H1 (cell line): Measurements from ENCODE around the gene RERG. TPM values are rescaled to one million over a fixed set of nuclear protein-coding genes. Genes with fewer than 3 reads are reported as not detected.

Experiments
- CTCF ChIA-PET: fragments of 300-600 bp; sonication (Branson Sonifier 250); formaldehyde crosslinking; loops from one replicate; lab custom pipeline; 2021; ENCODE audit not compliant: partially characterized antibody; lab: Charles Lee
- POLR2A ChIA-PET: fragments of 300-600 bp; sonication (Branson Sonifier 250); formaldehyde crosslinking; loops from one replicate; lab custom pipeline; 2021; ENCODE audit warnings: inconsistent platforms; ENCODE audit not compliant: partially characterized antibody; lab: Charles Lee
- DNase-seq, 2 experiments: peaks; one replicate each; pipeline versions ENCODE4 v3.0.0 to v3.0.0-alpha.2; 2010 to 2022; ENCODE audit warnings: low spot score in 2 of 2, low read depth in 1 of 2, mixed read lengths in 1 of 2
- FAIRE-seq: peaks from 2 replicates; lab custom pipeline; 2011; peaks lifted over from hg19 to GRCh38; lab: Jason Lieb, UNC
- H2AFZ ChIP-seq: 2 replicates; pipeline ENCODE4 v1.8.1; 2012; ENCODE audit warnings: low read length, inconsistent platforms
- H2AK5ac ChIP-seq: 2 replicates; pipeline ENCODE4 v1.6.1; 2013; ENCODE audit warnings: low read depth, low read length
- H2BK120ac ChIP-seq: replicated peaks from 2 replicates; pipeline ENCODE3; 2013; ENCODE audit warnings: low read depth, low read length, inconsistent platforms
- H2BK12ac ChIP-seq: 2 replicates; pipeline ENCODE4 v1.6.1; 2013; ENCODE audit warnings: low read depth, low read length
- H2BK15ac ChIP-seq: 2 replicates; pipeline ENCODE4 v1.6.1; 2013; ENCODE audit warnings: low read length
- H2BK20ac ChIP-seq: 2 replicates; pipeline ENCODE4 v1.6.1; 2013; ENCODE audit warnings: low read length
- H2BK5ac ChIP-seq: 2 replicates; pipeline ENCODE4 v1.6.1; 2013; ENCODE audit warnings: low read depth, low read length
- H3K14ac ChIP-seq: 2 replicates; pipeline ENCODE4 v1.6.1; 2013; ENCODE audit warnings: inconsistent platforms; ENCODE audit not compliant: insufficient read length
- H3K18ac ChIP-seq: 2 replicates; pipeline ENCODE4 v1.6.1; 2013; ENCODE audit warnings: low read length; ENCODE audit errors: extremely low read depth
- H3K23ac ChIP-seq: 2 replicates; pipeline ENCODE4 v1.6.1; 2013; ENCODE audit warnings: inconsistent platforms; ENCODE audit not compliant: insufficient read length
- H3K23me2 ChIP-seq: 2 replicates; pipeline ENCODE4 v1.6.1; 2013; ENCODE audit warnings: low read depth, low read length
- H3K27ac ChIP-seq: 2 replicates; pipeline ENCODE4 v1.6.1; 2011; ENCODE audit warnings: low read depth, low read length, inconsistent platforms
- H3K27me3 ChIP-seq, 4 experiments: replicated peaks in 1 of 4; 1 replicate in 1 of 4; 2 replicates in 3 of 4; pipeline versions ENCODE4 v1.6.1 to v1.8.1; 2011 to 2013; ENCODE audit warnings: low read length in 3 of 4, mild to moderate bottlenecking in 3 of 4, inconsistent platforms in 2 of 4, mixed read lengths in 2 of 4, moderate library complexity in 1 of 4; ENCODE audit not compliant: control insufficient read depth in 3 of 4, insufficient read depth in 3 of 4; ENCODE audit errors: extremely low read depth in 1 of 4
- H3K36me3 ChIP-seq, 4 experiments: 2 replicates each; pipeline versions ENCODE4 v1.6.1 to v1.8.1; 2011 to 2013; ENCODE audit warnings: mild to moderate bottlenecking in 4 of 4, low read length in 3 of 4, moderate library complexity in 2 of 4, control low read depth in 1 of 4, inconsistent platforms in 1 of 4; ENCODE audit not compliant: insufficient read depth in 4 of 4, control insufficient read depth in 2 of 4
- H3K4ac ChIP-seq: replicated peaks from 2 replicates; pipeline ENCODE3; 2013; ENCODE audit warnings: low read length, low read depth, mixed read lengths, inconsistent platforms; ENCODE audit not compliant: insufficient read length
- H3K4me1 ChIP-seq, 4 experiments: replicated peaks in 1 of 4; 1 replicate in 1 of 4; 2 replicates in 3 of 4; pipeline versions ENCODE4 v1.6.1 to v1.8.1; 2011 to 2013; ENCODE audit warnings: low read length in 3 of 4, inconsistent platforms in 2 of 4, mixed read lengths in 1 of 4; ENCODE audit not compliant: insufficient read depth in 4 of 4, control insufficient read depth in 3 of 4
- H3K4me2 ChIP-seq, 2 experiments: 2 replicates each; pipeline versions ENCODE4 v1.6.1 to v1.8.1; 2011 to 2013; ENCODE audit warnings: low read depth in 2 of 2, low read length in 2 of 2, control low read depth in 1 of 2, inconsistent platforms in 1 of 2, mild to moderate bottlenecking in 1 of 2; ENCODE audit not compliant: insufficient read depth in 1 of 2
- H3K4me3 ChIP-seq, 4 experiments: fragments of 200-600, 300-600 bp in 1 of 4; sonication (generic), shearing (Covaris generic), sonication (Bioruptor Twin) in 1 of 4; 2 replicates each; pipeline versions ENCODE4 v1.5.1 to v1.8.1; 2011 to 2016; ENCODE audit warnings: low read length in 4 of 4, low read depth in 3 of 4, control low read depth in 2 of 4, inconsistent platforms in 2 of 4, mild to moderate bottlenecking in 2 of 4, mixed read lengths in 1 of 4, moderate library complexity in 1 of 4; ENCODE audit not compliant: insufficient read depth in 2 of 4; ENCODE audit errors: extremely low read depth in 1 of 4
- H3K56ac ChIP-seq: replicated peaks from 2 replicates; pipeline ENCODE3; 2013; ENCODE audit warnings: low read depth, mild to moderate bottlenecking, mixed read lengths, low read length, inconsistent platforms; ENCODE audit not compliant: insufficient read length
- H3K79me1 ChIP-seq: 2 replicates; pipeline ENCODE4 v1.6.1; 2013; ENCODE audit warnings: low read depth, low read length, control low read depth
- H3K79me2 ChIP-seq, 2 experiments: 2 replicates each; pipeline versions ENCODE4 v1.6.1 to v1.8.1; 2012 to 2013; ENCODE audit warnings: low read length in 2 of 2, mild to moderate bottlenecking in 2 of 2, inconsistent platforms in 1 of 2; ENCODE audit not compliant: insufficient read depth in 2 of 2, control insufficient read depth in 1 of 2
- H3K9ac ChIP-seq, 4 experiments: replicated peaks in 1 of 4; 1 replicate in 1 of 4; 2 replicates in 3 of 4; pipeline versions ENCODE4 v1.6.1 to v1.8.1; 2011 to 2013; ENCODE audit warnings: low read depth in 3 of 4, low read length in 3 of 4, control low read depth in 2 of 4, mild to moderate bottlenecking in 2 of 4, moderate library complexity in 2 of 4, inconsistent platforms in 1 of 4; ENCODE audit errors: extremely low read depth in 1 of 4
- H3K9me3 ChIP-seq, 2 experiments: 2 replicates each; pipeline versions ENCODE4 v1.6.1 to v1.8.1; 2012 to 2013; ENCODE audit warnings: mild to moderate bottlenecking in 2 of 2, moderate library complexity in 2 of 2, control low read depth in 1 of 2, inconsistent platforms in 1 of 2, low read depth in 1 of 2, low read length in 1 of 2, mixed read lengths in 1 of 2; ENCODE audit not compliant: insufficient read depth in 2 of 2
- H4K20me1 ChIP-seq, 2 experiments: replicated peaks in 1 of 2; 2 replicates each; pipeline versions ENCODE3 to v1.8.1; 2011 to 2013; ENCODE audit warnings: inconsistent platforms in 2 of 2, low read length in 2 of 2, mild to moderate bottlenecking in 1 of 2; ENCODE audit not compliant: insufficient read depth in 2 of 2, control insufficient read depth in 1 of 2
- H4K5ac ChIP-seq: 2 replicates; pipeline ENCODE4 v1.6.1; 2013; ENCODE audit warnings: low read length, low read depth, mixed read lengths, inconsistent platforms; ENCODE audit not compliant: insufficient read length
- H4K8ac ChIP-seq: 2 replicates; pipeline ENCODE4 v1.8.0; 2013; ENCODE audit warnings: mild to moderate bottlenecking, moderate library complexity, low read length, inconsistent platforms; ENCODE audit not compliant: insufficient read depth; ENCODE audit errors: extremely low read depth
- H4K91ac ChIP-seq: replicated peaks from 2 replicates; pipeline ENCODE3; 2013; ENCODE audit warnings: low read length, mixed read lengths, inconsistent platforms; ENCODE audit not compliant: insufficient read length
- JUN ChIP-seq: IDR thresholded peaks from 2 replicates; pipeline ENCODE4 v1.6.1; 2011; ENCODE audit warnings: low read depth, mild to moderate bottlenecking, improper control_type of control experiment, low read length
- NRF1 ChIP-seq: IDR thresholded peaks from 2 replicates; pipeline ENCODE4 v1.6.1; 2011; ENCODE audit warnings: mild to moderate bottlenecking, low read depth, low read length, improper control_type of control experiment
- RBBP5 ChIP-seq: IDR thresholded peaks from 2 replicates; pipeline ENCODE4 v1.7.1; 2012; ENCODE audit warnings: low read depth, mild to moderate bottlenecking, inconsistent platforms, low read length, moderate library complexity, borderline replicate concordance
- polyA plus RNA-seq, 7 experiments: library from polyadenylated mRNA; depleted of rRNA in 3 of 7; stranded (reverse) in 5 of 7; unstranded in 2 of 7; fragments of >200 nt in 5 of 7; fragments of 200-250 nt in 2 of 7; gene quantifications; 1 replicate in 5 of 7; 2 replicates in 1 of 7; 4 replicates in 1 of 7; pipeline versions ENCODE4 v1.2.1 to v1.2.3, GENCODE V29; 2011 to 2013; ENCODE audit warnings: missing spikeins in 2 of 7, mixed read lengths in 2 of 7
- total RNA-seq: library from RNA; stranded (reverse); fragmentation: NEBNext Ultra II Directional; extraction: Animal tissue kit (Norgen Biotek cat#: 25700); gene quantifications from 2 replicates; pipeline ENCODE4 v1.2.1, GENCODE V29; 2021

The RERG gene
- total and polyA plus RNA-seq, 2 of the 8 experiments (the other 6 are each of a cell fraction or from before 2014, with no cell fraction given) = 0.12 to 0.86 TPM

GRCh38 chr12:15230137-15230536, 8.9 kb upstream of the RERG start:
- Histone ChIP-seq H3K27me3 (no peaks in the 10 kb centered on the region), H4K20me1 (no peaks in the 10 kb centered on the region), H3K4me3 (no peak overlapping the region), H3K36me3 (no peaks in the 10 kb centered on the region), H3K4me1 (no peaks in the 10 kb centered on the region), H4K91ac (no peak overlapping the region), H2BK120ac (no peak overlapping the region), H3K23ac (no peak overlapping the region), H2BK20ac (no peak overlapping the region), H4K5ac (no peak overlapping the region), H3K9ac (no peak overlapping the region), H4K8ac (no peak overlapping the region), H3K14ac (no peak overlapping the region), H2AFZ (no peak overlapping the region), H3K4me2 (no peak overlapping the region), H3K79me2 (no peaks in the 10 kb centered on the region), H2BK15ac (no peak overlapping the region), H3K4ac (no peak overlapping the region), H3K23me2 (no peaks in the 10 kb centered on the region), H3K79me1 (no peaks in the 10 kb centered on the region), H3K56ac (no peak overlapping the region), H3K27ac (no peak overlapping the region), H3K9me3 (no peaks in the 10 kb centered on the region), H2BK12ac (no peak overlapping the region), H2BK5ac (no peak overlapping the region), H2AK5ac (no peak overlapping the region), H3K18ac (no peak overlapping the region)
- CTCF ChIA-PET = interaction anchor here (0.9 to 5.3 kb wide), 6 partner anchors 10 to 293 kb away, joined by 3 to 42 read pairs (median 4); partner anchors contain the start of gene RERG
- POLR2A ChIA-PET = no interaction called here
- FAIRE-seq (no peak), DNase-seq (no peak)
- TF ChIP-seq RBBP5 (no peak), NRF1 (no peak), JUN (no peak)
